Hepatocyte (in vitro differentiated cells): ENCODE data around the gene OR4N5. TPM values are rescaled to one million over a fixed set of nuclear protein-coding genes. Genes with fewer than 3 reads are reported as not detected.

Experiments
- DNase-seq: peaks from one replicate; pipeline ENCODE4 v3.0.0-alpha.2; 2016; ENCODE audit warnings: low spot score
- H2AFZ ChIP-seq: fragments of 200-600 bp; sonication (generic); 2 replicates; pipeline ENCODE4 v1.6.0; 2016; ENCODE audit warnings: antibody characterized with exemption, mild to moderate bottlenecking
- H3K27ac ChIP-seq: fragments of 200-600 bp; sonication (generic); 2 replicates; pipeline ENCODE4 v1.5.1; 2016; ENCODE audit warnings: mild to moderate bottlenecking
- H3K27me3 ChIP-seq: fragments of 200-600 bp; sonication (generic); 2 replicates; pipeline ENCODE4 v1.6.1; 2016
- H3K36me3 ChIP-seq: fragments of 200-600 bp; sonication (generic); replicated peaks from 2 replicates; pipeline ENCODE4 v1.5.1; 2016; ENCODE audit warnings: low read depth; ENCODE audit not compliant: insufficient read depth
- H3K4me1 ChIP-seq: fragments of 200-600 bp; sonication (generic); 2 replicates; pipeline ENCODE4 v1.5.1; 2016; ENCODE audit warnings: mild to moderate bottlenecking, moderate library complexity; ENCODE audit not compliant: insufficient read depth
- H3K4me2 ChIP-seq: fragments of 200-600 bp; sonication (generic); 2 replicates; pipeline ENCODE4 v1.6.0; 2016
- H3K4me3 ChIP-seq: fragments of 200-600 bp; sonication (generic); 2 replicates; pipeline ENCODE4 v1.5.1; 2016; ENCODE audit warnings: mild to moderate bottlenecking
- H3K79me2 ChIP-seq: fragments of 200-600 bp; sonication (generic); 2 replicates; pipeline ENCODE4 v1.6.0; 2017; ENCODE audit warnings: mild to moderate bottlenecking
- H3K9me2 ChIP-seq: fragments of 200-600 bp; sonication (generic); replicated peaks from 2 replicates; pipeline ENCODE4 v1.6.0; 2017; ENCODE audit warnings: mild to moderate bottlenecking; ENCODE audit not compliant: insufficient read depth
- H3K9me3 ChIP-seq: fragments of 200-600 bp; sonication (generic); 2 replicates; pipeline ENCODE4 v1.5.1; 2016; ENCODE audit warnings: low read depth, mild to moderate bottlenecking
- H4K20me1 ChIP-seq: fragments of 200-600 bp; sonication (generic); 2 replicates; pipeline ENCODE4 v1.6.0; 2016; ENCODE audit warnings: mild to moderate bottlenecking; ENCODE audit not compliant: insufficient read depth, poor library complexity, severe bottlenecking
- CTCF ChIP-seq: fragments of 200-600 bp; sonication (generic); IDR thresholded peaks from 2 replicates; pipeline ENCODE4 v1.5.1; 2016; ENCODE audit warnings: antibody characterized with exemption, mild to moderate bottlenecking; ENCODE audit not compliant: poor library complexity
- EZH2 ChIP-seq: fragments of 200-600 bp; sonication (generic); IDR thresholded peaks from 2 replicates; pipeline ENCODE4 v1.6.1; 2016; ENCODE audit warnings: antibody characterized with exemption, mild to moderate bottlenecking, borderline replicate concordance
- EZH2phosphoT487 ChIP-seq: fragments of 200-600 bp; sonication (generic); IDR thresholded peaks from one replicate; pipeline ENCODE4 v1.6.1; 2018; ENCODE audit warnings: antibody characterized with exemption, mild to moderate bottlenecking, low read depth, moderate library complexity; ENCODE audit not compliant: unreplicated experiment, severe bottlenecking
- WGBS: methylation state at CpG from one replicate; pipeline ENCODE4 v1.1.6; 2016; ENCODE audit warnings: low lambda C conversion rate; ENCODE audit errors: missing lambda C conversion rate; 5-methylcytosine and 5-hydroxymethylcytosine counted together
- polyA plus RNA-seq: library from polyadenylated mRNA; unstranded; fragments of >200 nt; fragmentation: Nextera tagmentation; extraction: Ambion mirVana; gene quantifications from 2 replicates; pipeline ENCODE4 v1.2.1, GENCODE V29; 2016
- total RNA-seq: library from RNA; depleted of rRNA; stranded (reverse); fragments of >200 nt; gene quantifications from 2 replicates; pipeline ENCODE4 v1.2.3, GENCODE V29; 2014

Gene OR4N5
- total and polyA plus RNA-seq, 2 experiments from 2014 or later: not detected

- Histone ChIP-seq H3K79me2 (no peaks in the 10 kb centered on the region), H3K9me2 (no peaks in the 10 kb centered on the region), H3K9me3 (no peaks in the 10 kb centered on the region), H3K4me1 (no peaks in the 10 kb centered on the region), H3K4me3 (no peak overlapping the region), H4K20me1 (no peaks in the 10 kb centered on the region), H3K27ac (no peak overlapping the region), H3K4me2 (no peak overlapping the region), H3K36me3 (no peaks in the 10 kb centered on the region), H2AFZ (no peak overlapping the region), H3K27me3 (no peaks in the 10 kb centered on the region)
- WGBS: 40% methylated on average over 6 of the region's 6 CpGs
- TF ChIP-seq EZH2phosphoT487: no peak
- TF ChIP-seq CTCF: no peak
- TF ChIP-seq EZH2: no peak
- DNase-seq: no peak
Observed at GRCh38 chr14:20176330-20176729, 37.7 kb downstream of the OR4N5 start.

- Histone ChIP-seq H3K9me3 (no peaks in the 10 kb centered on the region), H3K9me2 (no peaks in the 10 kb centered on the region), H3K36me3 (no peaks in the 10 kb centered on the region), H2AFZ (no peak overlapping the region), H3K27me3 (no peaks in the 10 kb centered on the region), H3K79me2 (no peaks in the 10 kb centered on the region), H3K4me2 (no peak overlapping the region), H4K20me1 (no peaks in the 10 kb centered on the region), H3K4me3 (no peak overlapping the region), H3K27ac (no peak overlapping the region), H3K4me1 (no peaks in the 10 kb centered on the region)
- no peak for DNase-seq
- TF ChIP-seq EZH2: no peak
- TF ChIP-seq CTCF: no peak
- TF ChIP-seq EZH2phosphoT487: no peak
- WGBS: 88% methylated on average over 7 of the region's 7 CpGs
Observed at GRCh38 chr14:20177433-20177974, 38.9 kb downstream of the OR4N5 start.

DNA sequence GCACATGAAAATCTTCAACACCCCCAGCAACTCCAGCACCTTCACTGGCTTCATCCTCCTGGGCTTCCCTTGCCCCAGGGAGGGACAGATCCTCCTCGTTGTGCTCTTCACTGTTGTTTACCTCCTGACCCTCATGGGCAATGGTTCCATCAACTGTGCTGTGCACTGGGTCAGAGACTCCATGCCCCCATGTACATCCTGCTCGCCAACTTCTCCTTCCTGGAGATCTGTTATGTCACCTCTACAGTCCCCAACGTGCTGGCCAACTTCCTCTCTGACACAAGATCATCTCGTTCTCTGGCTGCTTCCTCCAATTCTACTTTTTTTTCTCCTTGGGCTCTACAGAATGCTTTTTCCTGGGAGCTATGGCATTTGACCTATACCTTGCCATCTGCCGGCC is 40.6 kb downstream of the OR4N5 start:
- Histone ChIP-seq H3K27me3 (no peaks in the 10 kb centered on the region), H3K9me3 (no peaks in the 10 kb centered on the region), H3K36me3 (no peaks in the 10 kb centered on the region), H4K20me1 (no peaks in the 10 kb centered on the region), H3K4me2 (no peak overlapping the region), H3K4me1 (no peaks in the 10 kb centered on the region), H3K4me3 (no peak overlapping the region), H3K79me2 (no peaks in the 10 kb centered on the region), H3K27ac (no peak overlapping the region), H2AFZ (no peak overlapping the region), H3K9me2 (no peaks in the 10 kb centered on the region)
- no peak for DNase-seq
- TF ChIP-seq EZH2phosphoT487 (no peak), EZH2 (no peak), CTCF (no peak)
- WGBS: 54% methylated on average over 5 of the region's 5 CpGs

GRCh38 chr14:20179880-20180279 is 41.3 kb downstream of the OR4N5 start:
- Histone ChIP-seq H3K9me2 (no peaks in the 10 kb centered on the region), H3K27me3 (no peaks in the 10 kb centered on the region), H3K4me3 (no peak overlapping the region), H3K27ac (no peak overlapping the region), H3K36me3 (no peaks in the 10 kb centered on the region), H3K4me2 (no peak overlapping the region), H2AFZ (no peak overlapping the region), H3K79me2 (no peaks in the 10 kb centered on the region), H4K20me1 (no peaks in the 10 kb centered on the region), H3K9me3 (no peaks in the 10 kb centered on the region), H3K4me1 (no peaks in the 10 kb centered on the region)
- WGBS: 64% methylated on average over 2 of the region's 2 CpGs
- no peak for DNase-seq
- TF ChIP-seq EZH2phosphoT487: no peak
- TF ChIP-seq CTCF: no peak
- TF ChIP-seq EZH2: no peak
